ENCODE results near the gene KIAA1958. TPM values are rescaled to one million over a fixed set of nuclear protein-coding genes. Genes with fewer than 3 reads are reported as not detected.
A peak's percentile ranks its signal among the peaks of the same experiment; 100 is the strongest.

KIAA1958 gene
- total and polyA plus RNA-seq, 8 donors, result 10.5 to 15.6 (median 14.2) TPM

GRCh38 chr9:112555844-112556482, 69.3 kb downstream of the KIAA1958 start:
- H3K4me1 ChIP-seq, result no peaks in the 10 kb centered on the region
- no peaks in the 10 kb centered on the region for H3K27me3 ChIP-seq
- no peak for DNase-seq
- no peak overlapping the region for H3K27ac ChIP-seq
- intact Hi-C loops (cut with DNase I), result no loop called here
- H3K9me3 ChIP-seq, result no peaks in the 10 kb centered on the region
- ATAC-seq, result peak; percentile 24
- H3K36me3 ChIP-seq, result no peaks in the 10 kb centered on the region
- H3K4me3 ChIP-seq, result no peak overlapping the region
- TF ChIP-seq CTCF (IDR thresholded peaks at IDR 0.05), result no peak

- TF ChIP-seq CTCF (IDR thresholded peaks at IDR 0.05), result no peak
- ATAC-seq, result no peak
Measured at GRCh38 chr9:112556497-112557442, 70.1 kb downstream of the KIAA1958 start.

GRCh38 chr9:112558476-112558875, 71.8 kb downstream of the KIAA1958 start:
- Histone ChIP-seq H3K4me3 (no peak overlapping the region), H3K9me3 (no peaks in the 10 kb centered on the region), H3K36me3 (no peaks in the 10 kb centered on the region), H3K27me3 (no peaks in the 10 kb centered on the region), H3K27ac (no peak overlapping the region), H3K4me1 (no peaks in the 10 kb centered on the region)
- intact Hi-C loops (cut with DNase I), result no loop called here
- no peak for TF ChIP-seq CTCF (IDR thresholded peaks at IDR 0.05)
- ATAC-seq, result no peak
- DNase-seq, result no peak

More at GRCh38 chr9:112556497-112557442, 70.1 kb downstream of the KIAA1958 start:
- Histone ChIP-seq H3K4me3 (no peak overlapping the region), H3K4me1 (no peaks in the 10 kb centered on the region), H3K27ac (no peak overlapping the region), H3K27me3 (no peaks in the 10 kb centered on the region), H3K36me3 (no peaks in the 10 kb centered on the region), H3K9me3 (no peaks in the 10 kb centered on the region)
- intact Hi-C loops (cut with DNase I), result no loop called here
- no peak for DNase-seq

- intact Hi-C loops (cut with DNase I), result no loop called here
Measured at GRCh38 chr9:112558978-112559377, 72.4 kb downstream of the KIAA1958 start.

More at GRCh38 chr9:112558978-112559377, 72.4 kb downstream of the KIAA1958 start:
- TF ChIP-seq CTCF (IDR thresholded peaks at IDR 0.05), result no peak
- Histone ChIP-seq H3K4me3 (no peak overlapping the region), H3K36me3 (no peaks in the 10 kb centered on the region), H3K27ac (no peak overlapping the region), H3K4me1 (no peaks in the 10 kb centered on the region), H3K27me3 (no peaks in the 10 kb centered on the region), H3K9me3 (no peaks in the 10 kb centered on the region)
- DNase-seq (no peak), ATAC-seq (no peak)
